Amygdala (tissue), 56 donors: Measurements from ENCODE around the gene TOMT.
"Not testable (repeated sequence)": the region's sequence is repeated elsewhere in the genome, so short reads cannot be mapped to it uniquely, and the experiment has no call there.

Experiments used
- DNase-seq, 56 donors: peaks; one replicate each; lab custom pipeline; 2025; lab: John Stamatoyannopoulos, UW

The TOMT gene

GRCh38 chr11:72123117-72123653, 17.5 kb downstream of the TOMT start:
- DNase-seq = no peak

- no peak for DNase-seq
These were observed 18.3 kb downstream of the TOMT start for GRCh38 chr11:72124046-72124445.

GRCh38 chr11:72125956-72126355, 20.2 kb downstream of the TOMT start:
- DNase-seq = no peak

GRCh38 chr11:72127923-72128322, 22.2 kb downstream of the TOMT start:
- DNase-seq = no peak

- no peak for DNase-seq
These were observed 23.7 kb downstream of the TOMT start for GRCh38 chr11:72129381-72129780.

- no peak for DNase-seq
These were observed 26.9 kb downstream of the TOMT start for GRCh38 chr11:72132646-72133045.

- DNase-seq = not testable (repeated sequence)
These were observed 29.7 kb downstream of the TOMT start, which contains the start of gene FOLR3 for GRCh38 chr11:72135473-72135872. FOLR3 (plus strand) TSS chr11:72135725; CDS start chr11:72135953, 228 bp downstream.

GRCh38 chr11:72135891-72136683, 30.4 kb downstream of the TOMT start:
- no peak for DNase-seq

GRCh38 chr11:72136684-72137262, 31.0 kb downstream of the TOMT start:
- no peak for DNase-seq

- no peak for DNase-seq
These were observed 33.2 kb downstream of the TOMT start for GRCh38 chr11:72138821-72139390.

GRCh38 chr11:72139500-72139899, 33.8 kb downstream of the TOMT start:
- no peak for DNase-seq

- no peak for DNase-seq
These were observed 34.9 kb downstream of the TOMT start for GRCh38 chr11:72140661-72141060.

- DNase-seq = no peak
These were observed 35.3 kb downstream of the TOMT start for GRCh38 chr11:72141066-72141465.

- DNase-seq = not testable (repeated sequence)
These were observed 36.4 kb downstream of the TOMT start for GRCh38 chr11:72142086-72142485.

- not testable (repeated sequence) for DNase-seq
These were observed 36.8 kb downstream of the TOMT start for GRCh38 chr11:72142543-72142942.

GRCh38 chr11:72144807-72145565, 39.3 kb downstream of the TOMT start:
- no peak for DNase-seq

- no peak for DNase-seq
These were observed 40.9 kb downstream of the TOMT start for GRCh38 chr11:72146625-72147024.

GRCh38 chr11:72150882-72151281, 45.2 kb downstream of the TOMT start:
- DNase-seq = no peak

- not testable (repeated sequence) for DNase-seq
These were observed 48.1 kb downstream of the TOMT start for GRCh38 chr11:72153874-72154273.

GRCh38 chr11:72154816-72155215, 49.1 kb downstream of the TOMT start:
- no peak for DNase-seq

GRCh38 chr11:72155751-72156150, 50.0 kb downstream of the TOMT start:
- DNase-seq = no peak
